HS-27A (cell line): ENCODE results near the gene KCNIP1.
"Not testable (repeated sequence)": the region's sequence is repeated elsewhere in the genome, so short reads cannot be mapped to it uniquely, and the experiment has no call there.

Experiments
- DNase-seq: peaks from one replicate; pipeline ENCODE4 v3.0.0-alpha.2; 2012; ENCODE audit warnings: low read depth, missing footprints

KCNIP1 gene

GRCh38 chr5:170751631-170752030 lies 247.8 kb downstream of the KCNIP1 start:
- no peak for DNase-seq

DNA sequence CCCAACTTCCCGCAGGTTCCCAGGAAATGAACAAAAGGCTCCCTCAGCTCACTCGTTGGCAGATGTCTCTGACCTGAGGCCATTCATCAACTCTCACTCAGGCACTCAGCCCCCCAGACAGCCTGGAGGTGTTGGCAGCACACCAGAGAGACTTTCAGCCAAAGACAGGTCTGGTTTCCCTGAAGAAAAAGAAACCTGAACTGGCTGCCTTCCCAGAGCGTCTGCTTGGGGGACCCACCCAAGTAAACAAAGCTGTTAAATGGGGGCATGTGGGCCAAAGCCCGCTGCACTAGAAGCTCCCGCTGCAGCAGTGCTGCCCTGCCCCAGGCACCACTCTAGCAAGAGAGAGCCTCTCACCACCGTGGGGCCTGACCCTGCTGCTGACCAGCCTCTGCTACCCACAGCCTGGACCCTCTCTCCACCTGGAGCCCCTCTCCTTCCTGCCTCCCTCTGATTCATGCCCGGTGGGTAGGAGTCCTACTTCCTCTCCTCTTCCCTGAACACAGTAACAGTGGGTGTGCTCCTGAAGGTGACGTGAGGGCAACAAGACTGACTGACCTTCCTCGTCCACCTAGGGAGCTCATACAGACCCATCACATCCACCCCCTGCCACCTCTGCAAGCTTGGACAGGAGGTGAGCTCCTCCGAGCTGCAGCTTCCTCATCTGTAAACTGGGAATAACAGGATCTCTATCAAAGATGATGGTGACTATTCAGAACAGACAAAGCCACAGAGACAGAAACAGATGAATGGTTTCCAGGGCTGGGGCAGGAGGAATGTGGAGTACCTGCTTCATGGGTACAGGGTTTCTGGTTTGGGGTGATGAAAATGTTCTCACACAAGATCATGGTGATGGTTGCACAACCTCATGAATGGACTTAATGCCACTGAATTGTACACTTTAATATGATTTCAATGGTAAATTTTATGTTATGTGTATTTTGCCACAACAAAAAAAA lies 248.7 kb downstream of the KCNIP1 start:
- no peak for DNase-seq

- DNase-seq: no peak
These were observed 249.5 kb downstream of the KCNIP1 start for GRCh38 chr5:170753311-170753710.

GRCh38 chr5:170754508-170754907 lies 250.7 kb downstream of the KCNIP1 start:
- DNase-seq: not testable (repeated sequence)

GRCh38 chr5:170755679-170756456 lies 252.0 kb downstream of the KCNIP1 start:
- DNase-seq: no peak

DNA sequence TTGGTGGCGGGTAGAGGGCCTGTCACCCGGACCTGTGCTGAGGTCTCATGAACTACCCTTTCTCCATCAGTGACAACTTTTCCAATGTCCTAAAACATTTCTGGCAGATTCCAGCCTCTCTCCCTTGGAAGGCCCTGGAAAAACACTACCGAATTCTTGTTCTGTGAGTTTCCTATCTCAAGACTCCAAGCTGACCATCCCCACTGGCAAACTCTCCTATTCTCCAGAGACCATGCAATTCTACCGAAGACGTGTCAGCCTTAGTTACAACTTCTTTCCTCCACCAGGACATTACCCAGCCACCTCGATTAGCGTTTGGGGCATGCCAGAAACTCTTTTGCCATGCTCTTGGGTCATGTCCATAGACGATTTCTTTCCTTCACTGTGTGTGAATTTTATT lies 252.9 kb downstream of the KCNIP1 start:
- DNase-seq: no peak

GRCh38 chr5:170757182-170757601 lies 253.4 kb downstream of the KCNIP1 start:
- no peak for DNase-seq

GRCh38 chr5:170757669-170758068 lies 253.8 kb downstream of the KCNIP1 start:
- no peak for DNase-seq

GRCh38 chr5:170758481-170758880 lies 254.7 kb downstream of the KCNIP1 start:
- no peak for DNase-seq

DNA sequence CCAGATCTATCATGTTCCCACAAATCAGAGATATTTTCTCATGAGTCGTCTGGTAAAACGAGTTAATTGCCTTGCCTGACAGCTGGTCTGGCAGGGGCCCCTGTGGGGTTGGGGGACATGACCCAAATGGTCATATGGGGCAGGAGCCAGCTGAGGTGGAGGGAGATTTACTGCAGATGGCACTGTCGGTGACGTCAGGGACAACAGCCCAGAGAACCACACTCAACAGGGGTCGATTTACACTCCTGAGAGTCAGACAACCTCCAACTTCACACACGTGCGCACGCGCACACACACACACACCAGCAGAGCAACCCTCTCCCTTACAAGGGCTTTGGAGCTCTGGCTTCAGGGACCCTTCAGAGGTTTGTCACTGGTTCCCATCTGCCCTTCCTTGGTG lies 256.3 kb downstream of the KCNIP1 start:
- no peak for DNase-seq

GRCh38 chr5:170761048-170761707 lies 257.4 kb downstream of the KCNIP1 start:
- DNase-seq: no peak

GRCh38 chr5:170761708-170762066 lies 257.9 kb downstream of the KCNIP1 start:
- DNase-seq: no peak

DNA sequence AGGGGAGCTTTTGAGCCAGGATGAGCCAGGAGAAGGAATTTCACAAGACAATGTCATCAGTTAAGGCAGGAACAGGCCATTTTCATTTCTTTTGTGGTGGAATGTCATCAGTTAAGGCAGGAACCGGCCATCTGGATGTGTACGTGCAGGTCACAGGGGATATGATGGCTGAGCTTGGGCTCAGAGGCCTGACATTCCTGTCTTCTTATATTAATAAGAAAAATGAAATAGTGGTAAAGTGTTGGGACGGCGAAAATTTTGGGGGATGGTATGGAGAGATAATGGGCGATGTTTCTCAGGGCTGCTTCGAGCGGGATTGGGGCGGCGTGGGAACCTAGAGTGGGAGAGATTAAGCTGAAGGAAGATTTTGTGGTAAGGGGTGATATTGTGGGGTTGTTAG lies 258.5 kb downstream of the KCNIP1 start:
- not testable (repeated sequence) for DNase-seq

- not testable (repeated sequence) for DNase-seq
These were observed 262.0 kb downstream of the KCNIP1 start for GRCh38 chr5:170765868-170766267.

- DNase-seq: no peak
These were observed 265.4 kb downstream of the KCNIP1 start for GRCh38 chr5:170769246-170769645.

DNA sequence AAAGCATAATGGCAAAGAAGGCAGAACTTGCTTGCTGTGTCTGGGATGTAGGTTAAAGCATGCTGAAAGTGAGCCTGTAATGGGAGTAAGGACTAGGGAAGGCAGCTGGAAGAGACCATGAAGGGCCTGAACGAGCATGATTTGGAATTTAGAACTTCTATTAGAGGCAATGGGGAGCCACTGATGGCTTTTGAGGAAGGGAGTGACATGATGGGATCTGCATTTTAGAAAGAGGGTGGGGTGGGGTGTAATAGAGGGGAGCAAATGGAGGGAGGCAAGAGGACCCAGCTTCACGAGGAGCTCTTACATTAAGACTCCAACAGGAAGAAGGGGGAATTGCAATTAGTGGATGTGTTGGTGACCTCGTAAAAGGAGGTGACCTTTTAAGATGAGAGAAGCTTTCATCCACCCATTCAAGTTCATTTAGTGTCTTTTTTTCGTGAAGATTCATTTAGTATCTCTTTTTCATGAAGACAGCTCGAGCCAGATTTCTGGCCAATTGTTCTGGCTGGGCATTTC lies 266.1 kb downstream of the KCNIP1 start:
- no peak for DNase-seq

- no peak for DNase-seq
These were observed 267.7 kb downstream of the KCNIP1 start for GRCh38 chr5:170771496-170771895.

DNA sequence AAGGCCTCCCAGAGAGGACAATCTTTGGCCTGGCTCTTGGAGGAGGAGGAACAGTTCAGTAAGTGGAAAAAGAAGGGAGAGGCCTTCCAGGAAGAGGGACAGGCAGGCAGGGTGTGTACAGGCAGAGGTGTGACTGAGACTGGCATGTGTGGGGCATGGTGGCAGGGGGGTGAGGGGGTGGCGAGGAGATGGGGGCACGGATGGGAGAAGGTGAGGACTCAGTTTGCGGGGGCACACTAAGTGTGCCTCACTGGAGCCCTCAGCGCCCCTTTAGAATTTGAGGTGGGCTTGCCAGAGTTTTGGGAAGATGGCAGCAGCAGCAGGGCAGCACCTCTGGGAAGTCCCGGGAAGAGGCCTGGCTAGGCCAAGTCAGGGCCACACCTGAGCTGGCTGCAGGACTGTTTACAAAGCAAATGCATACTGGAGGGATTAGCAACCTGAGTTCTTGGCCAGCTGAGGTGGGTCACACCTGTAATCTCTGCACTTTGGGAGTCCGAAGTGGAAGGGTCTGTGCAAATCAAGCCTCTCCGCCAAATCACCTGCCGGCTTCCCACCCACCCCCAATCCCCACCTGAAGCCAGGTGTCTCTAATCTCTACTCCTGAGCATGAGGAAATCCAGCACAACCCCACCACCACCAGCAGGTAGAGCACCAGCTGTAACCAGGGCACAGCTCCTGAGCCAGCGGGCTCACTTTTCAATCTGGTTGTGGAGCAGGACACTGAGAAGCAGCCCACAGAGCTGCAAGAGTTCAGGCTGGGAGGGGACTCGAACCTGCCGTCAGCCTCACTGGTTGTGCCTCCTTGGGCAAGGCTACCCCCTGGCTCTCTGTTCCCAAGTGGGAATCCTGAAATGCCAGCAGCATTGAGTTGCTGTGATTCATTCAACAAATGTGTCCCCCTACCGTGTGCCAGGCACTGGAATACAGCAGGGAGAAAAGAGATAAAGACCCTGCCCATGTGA lies 269.5 kb downstream of the KCNIP1 start:
- no peak for DNase-seq

DNA sequence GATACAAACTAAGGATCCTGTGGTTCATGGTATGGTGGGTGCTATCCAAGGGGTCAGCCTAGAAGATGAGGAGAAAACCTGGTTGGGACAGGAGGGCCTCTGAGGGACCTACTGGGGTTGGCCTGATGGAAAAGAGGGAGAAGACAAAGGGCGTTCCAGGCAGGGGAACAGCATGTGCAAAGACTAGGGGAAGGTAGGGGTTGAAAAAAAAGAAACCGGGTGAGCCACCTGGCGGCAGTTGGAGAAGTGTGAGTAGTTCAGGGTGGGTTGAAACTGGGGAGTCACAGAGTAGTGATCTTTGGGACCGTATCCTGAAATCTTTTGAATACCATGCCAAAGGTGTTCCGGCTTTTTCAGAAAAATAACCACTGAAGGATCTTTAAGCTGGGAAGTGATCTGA lies 271.0 kb downstream of the KCNIP1 start:
- no peak for DNase-seq

DNA sequence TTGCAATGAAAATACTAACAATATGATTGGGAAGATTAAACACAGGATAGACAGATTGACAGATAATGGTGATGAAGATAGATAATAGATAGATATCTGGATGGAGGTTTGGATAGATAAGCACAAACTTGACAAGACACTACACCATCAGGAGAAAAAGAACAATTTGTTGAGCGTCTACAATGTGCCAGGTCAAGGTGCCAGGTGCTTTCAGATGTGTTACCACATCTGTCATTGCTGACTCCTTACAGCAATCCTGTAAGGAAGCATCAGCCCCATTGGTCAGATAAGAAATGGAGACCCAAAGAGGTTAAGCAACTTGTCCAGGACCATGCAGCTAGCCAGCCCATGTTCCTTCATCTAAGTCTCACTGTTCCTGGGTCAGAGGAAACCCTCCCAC lies 278.1 kb downstream of the KCNIP1 start:
- DNase-seq: no peak

DNA sequence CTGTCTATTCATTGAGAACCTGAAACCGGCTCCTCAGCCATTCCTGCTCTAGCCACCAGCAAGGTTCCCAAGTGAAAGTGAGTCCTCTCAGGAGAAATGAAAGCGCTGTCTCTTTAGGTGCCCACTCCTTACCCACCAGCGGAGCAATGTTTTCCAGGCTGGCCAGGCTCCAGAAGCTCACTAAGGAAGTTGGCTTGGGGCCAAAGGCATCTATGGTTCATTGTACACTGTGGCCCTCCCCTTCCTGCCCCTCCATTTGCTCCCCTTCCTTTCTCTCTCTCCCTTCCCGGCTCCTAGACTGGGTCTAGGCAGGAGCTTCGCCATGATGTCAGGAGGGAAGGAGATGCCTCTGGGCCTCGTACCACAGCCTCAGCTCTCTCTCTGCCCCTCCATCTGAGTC lies 278.6 kb downstream of the KCNIP1 start:
- DNase-seq: no peak
